GM03348 (cell line): ENCODE data around the gene RNU6-7.

Experiments used
- DNase-seq: peaks from one replicate; pipeline ENCODE4 v3.0.0; 2012; ENCODE audit warnings: low spot score

RNU6-7 gene

DNA sequence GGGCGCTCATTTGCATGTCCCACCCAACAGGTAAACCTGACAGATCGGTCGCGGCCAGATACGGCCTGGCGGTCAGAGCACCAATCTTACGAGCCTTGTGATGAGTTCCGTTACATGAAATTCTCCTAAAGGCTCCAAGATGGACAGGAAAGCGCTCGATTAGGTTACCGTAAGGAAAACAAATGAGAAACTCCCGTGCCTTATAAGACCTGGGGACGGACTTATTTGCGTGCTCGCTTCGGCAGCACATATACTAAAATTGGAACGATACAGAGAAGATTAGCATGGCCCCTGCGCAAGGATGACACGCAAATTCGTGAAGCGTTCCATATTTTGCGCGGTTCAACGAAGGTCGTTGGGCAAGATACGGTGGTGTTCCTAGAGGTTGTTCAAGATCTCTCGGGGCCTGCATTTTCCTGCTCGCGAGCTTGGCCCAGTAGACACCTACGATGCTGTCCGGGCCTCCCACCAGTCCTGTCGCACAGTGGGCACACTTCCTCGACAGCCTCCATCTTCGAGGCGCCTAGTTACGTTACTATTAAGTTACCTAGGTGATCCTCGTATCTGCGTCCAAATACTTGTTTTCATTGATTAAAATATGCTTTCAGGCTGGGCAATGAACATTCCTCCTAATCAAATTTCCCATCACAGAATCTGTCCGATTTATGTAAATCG lies at the start of gene RNU6-7:
Gene RNU6-7, plus strand, starts transcription at position 230 of the 675 bp plus-strand sequence.
- DNase-seq, result no peak

DNA sequence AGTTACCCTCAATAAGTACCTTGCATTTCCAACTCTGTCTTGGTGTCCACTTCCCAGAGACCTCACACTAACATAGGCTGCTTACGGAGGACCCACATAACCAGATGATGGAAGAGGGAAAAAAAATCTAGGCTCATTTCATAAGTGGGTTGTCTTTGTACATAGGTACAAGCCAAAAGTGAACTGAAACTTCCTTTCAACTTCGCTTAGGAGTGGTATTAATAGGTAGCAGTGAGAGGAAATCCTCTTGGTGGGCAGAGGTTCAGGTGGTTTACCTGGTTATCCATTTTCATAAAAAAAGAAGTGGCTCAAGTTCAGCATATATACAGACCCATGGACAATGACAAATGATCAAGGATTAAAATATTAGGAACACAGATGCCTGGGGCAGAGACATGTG lies 35.8 kb upstream of the RNU6-7 start:
- no peak for DNase-seq

DNA sequence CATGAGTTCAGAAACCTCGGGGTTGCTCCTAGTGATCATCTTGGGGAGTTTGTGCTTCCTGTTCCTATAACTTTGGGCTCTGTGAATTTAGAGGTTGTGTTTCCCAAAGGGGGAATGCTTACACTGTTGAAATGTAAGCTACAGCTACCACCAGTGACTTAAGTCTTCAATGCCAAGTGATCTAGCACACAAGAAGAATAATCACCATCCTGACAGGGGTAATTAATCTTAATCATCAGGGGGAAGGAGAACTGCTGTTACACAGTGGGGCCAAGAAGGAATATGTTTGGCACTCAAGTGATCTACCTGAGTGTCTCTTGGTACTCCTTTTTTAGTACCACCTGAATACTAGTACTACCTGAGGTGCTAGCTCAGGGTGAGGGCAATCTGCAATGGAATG lies 34.9 kb upstream of the RNU6-7 start:
- DNase-seq, result no peak

DNA sequence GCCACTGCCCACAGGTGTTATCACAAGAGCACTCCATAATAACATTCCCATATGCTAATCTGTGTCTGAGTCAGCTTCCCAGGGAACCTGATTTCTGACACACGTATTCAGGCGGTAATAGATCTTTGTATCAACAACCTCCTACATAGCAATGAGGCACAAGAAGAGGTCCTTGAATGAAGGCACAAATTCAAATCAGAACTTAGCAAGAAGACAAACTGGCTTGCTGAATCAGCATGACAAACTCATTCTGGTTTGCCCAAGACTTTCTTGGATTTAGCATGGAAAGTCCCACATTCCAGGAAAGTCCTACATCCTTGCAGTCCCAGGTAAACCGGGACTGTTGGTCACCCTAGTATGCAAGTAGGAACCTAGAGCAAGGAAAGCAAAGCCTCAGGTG lies 33.9 kb upstream of the RNU6-7 start:
- no peak for DNase-seq

DNA sequence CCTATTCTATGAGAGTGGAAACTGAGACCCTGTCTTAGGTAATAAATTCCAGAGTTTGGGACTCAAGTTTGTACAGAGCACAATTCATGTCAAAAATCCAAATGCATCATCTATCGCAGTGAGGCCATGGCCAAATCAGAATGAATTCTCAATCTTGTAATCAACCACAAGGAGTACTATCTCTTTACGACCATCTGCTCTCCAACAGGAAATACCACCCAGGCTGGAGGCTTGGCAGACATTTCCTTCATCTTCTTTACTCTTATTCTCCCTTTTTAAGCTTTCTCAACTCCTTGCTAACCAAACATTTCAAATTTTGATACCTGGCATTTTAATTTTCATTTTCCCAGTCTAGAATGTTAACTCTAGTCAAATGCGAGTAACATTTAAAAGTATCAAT lies 32.7 kb upstream of the RNU6-7 start:
- DNase-seq, result no peak

DNA sequence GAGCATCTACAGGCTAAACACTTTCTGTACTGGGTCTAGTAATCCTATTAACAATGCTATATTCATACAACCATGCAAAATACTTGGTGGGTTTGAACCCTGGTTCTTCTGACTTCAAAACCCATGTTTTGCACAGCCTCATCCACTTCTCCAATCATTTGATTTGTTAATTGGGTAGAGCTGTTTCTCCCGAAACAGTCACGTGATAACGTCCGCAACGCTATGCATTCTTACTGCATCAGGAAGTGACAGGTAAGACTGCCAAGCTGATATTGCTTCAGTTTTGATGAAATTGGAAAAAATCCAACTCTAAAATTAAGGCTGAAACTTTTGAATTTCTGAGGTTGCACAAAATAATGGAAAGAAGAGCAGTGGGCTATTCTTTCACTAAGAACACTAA lies 30.4 kb upstream of the RNU6-7 start:
- DNase-seq, result no peak

DNA sequence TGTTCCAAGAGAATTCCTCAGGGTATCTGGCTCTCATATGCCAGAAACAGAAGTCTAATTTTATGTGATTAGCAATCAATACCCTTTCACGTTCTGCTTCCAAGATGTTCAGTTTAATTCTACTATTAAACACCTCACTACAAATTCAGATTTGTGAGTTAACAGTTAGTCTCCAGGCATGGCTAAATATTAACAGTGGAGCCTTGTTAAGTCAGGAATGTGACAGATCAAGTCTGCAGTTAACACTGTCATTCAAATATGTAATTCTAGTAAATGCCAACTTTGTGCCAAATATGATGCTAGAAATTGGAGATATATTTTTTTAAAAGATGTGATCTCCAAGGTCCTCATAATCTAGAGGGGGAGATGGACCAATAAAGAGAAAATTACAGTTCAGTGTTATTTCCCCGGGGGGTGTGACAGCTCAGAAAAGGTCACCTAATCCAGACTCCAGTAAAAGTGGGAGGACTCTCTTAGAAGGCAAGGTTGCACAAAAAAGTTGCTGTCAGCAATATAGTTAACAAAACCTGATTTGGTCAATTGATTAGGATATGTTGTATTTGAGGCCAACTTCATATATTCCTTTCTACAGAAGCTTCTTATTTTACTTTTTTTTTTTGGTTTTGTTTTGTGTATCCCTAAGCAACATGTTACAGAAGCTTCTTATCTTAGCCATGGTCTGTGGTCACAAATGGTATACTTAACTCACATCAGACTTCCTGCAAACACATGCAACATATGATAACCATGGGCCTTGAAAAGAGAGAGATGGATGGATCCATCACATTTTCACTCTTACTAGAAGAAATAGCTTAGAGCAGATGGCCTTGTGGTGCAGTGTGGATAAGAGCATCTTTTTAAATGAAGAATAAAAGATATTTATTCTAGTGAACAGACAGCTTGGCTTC lies 18.4 kb upstream of the RNU6-7 start:
- no peak for DNase-seq

DNA sequence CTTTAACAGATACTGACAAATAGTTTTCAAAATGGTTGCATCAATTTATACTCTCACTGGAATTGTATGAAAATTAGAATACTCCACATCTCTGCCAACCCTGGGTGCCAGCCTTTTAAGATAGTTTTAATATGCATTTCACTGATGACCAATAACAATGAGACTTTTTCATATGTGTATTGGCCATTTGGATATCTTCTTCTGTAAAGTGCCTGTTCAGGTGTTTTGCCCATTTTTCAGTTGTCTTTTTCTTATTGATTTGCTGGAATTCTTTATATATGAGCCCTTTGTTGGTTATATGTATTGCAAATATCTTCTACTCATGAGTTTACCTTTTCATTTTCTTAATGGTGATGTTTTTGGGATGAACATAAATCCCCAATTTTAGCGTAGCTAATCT lies 16.7 kb upstream of the RNU6-7 start:
- no peak for DNase-seq

DNA sequence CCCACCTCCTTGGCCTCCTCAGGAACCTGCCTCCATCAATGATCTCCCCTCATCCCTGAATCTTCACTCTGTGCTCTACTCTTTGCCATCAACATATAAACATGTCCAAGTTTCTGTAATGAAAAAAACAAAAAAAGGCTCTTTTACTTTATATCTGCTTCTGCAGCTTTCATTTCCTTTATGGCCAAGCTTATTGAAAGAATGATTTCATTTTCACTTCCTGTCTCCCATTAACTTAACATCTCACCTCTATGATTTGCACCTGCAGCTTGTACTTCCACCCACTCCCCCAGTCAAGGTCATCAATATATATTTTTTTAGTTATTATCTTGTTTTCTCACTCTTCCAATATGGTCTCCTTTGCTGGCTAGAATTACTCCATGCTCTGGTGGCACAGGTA lies 15.6 kb upstream of the RNU6-7 start:
- DNase-seq, result no peak

DNA sequence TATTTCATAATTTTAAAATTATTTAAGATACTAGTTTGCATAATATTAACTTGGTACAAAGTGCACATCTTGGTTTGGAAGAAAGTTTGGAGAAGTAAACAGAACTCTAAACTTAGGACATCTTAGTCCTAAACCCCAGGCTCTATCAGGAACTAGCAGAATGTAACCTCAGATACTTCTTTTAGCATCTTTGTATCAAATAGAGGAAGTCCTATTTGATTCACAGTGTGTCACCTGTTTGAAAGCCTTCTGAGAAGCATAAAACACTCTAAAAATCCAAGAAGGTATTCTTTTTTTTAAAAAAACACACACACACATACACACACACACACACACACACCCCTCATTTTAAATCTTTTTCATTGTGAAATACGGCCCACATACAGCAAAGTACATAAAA lies 12.0 kb upstream of the RNU6-7 start:
- DNase-seq, result no peak

DNA sequence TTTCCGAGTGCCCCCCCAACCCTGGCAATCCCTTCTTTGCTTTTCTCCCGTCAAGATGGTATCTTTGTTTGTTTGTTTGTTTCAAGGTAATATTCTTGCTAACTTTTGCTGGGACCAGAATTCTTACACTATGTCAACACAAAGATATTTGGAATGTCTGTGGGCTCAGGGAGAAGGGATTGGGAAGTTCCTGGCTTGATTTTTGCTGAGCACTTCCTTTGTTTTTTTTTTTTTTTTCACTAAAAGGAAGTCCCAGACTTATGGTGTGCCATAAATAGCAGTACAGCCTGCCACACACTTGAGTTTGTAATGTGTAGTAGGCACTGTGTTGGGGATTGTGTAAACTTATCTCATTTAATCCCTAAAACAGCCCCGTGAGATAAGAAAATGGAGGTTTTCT lies 11.2 kb upstream of the RNU6-7 start:
- DNase-seq, result no peak

DNA sequence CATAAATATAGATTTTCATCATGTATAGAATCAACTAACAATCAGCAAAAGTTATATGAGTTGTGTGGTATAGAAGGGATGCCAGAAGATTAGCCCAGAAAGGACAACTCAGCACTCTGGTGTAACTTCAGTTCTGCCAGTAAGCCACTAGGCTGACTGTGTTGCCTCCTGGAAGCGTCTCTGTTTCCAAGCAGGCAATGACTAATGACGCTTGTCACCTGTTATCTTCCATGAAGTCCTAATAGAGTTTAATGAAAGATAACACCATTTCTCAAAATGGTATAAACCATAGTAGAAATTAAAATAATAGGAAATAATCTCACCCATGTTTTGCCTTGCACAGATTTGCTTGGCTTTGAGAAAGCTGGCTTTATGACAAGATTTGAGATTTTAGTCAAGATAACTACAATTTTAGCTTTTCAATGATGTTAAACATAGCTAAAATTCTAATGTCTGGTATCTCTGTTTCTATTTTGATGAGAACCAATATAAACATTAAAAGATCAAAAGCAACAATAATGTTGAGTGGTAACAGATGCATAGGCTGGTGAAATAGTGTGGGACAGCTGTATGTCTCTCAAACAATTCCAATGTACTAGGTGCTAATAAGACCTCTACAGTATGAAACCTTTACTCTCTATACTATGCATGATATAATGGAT lies 9.0 kb upstream of the RNU6-7 start:
- no peak for DNase-seq

DNA sequence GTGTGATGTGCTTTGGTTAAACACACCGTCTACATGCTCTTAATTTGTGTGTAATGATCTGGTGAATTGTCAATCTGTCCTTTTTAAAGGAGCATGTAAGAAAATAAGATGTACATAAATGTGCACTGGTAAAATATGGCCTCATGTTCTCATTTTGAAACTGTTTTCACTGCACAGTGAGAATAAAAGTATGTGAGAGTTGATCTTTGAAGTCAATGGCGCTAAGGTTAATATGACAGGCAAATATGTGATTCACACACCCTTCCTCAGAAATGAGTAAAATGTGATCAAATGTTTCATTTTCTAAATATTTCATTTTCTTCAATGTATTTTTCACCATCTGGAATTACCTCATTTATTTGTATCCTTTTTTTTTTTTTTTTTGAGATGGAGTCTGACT lies 8.3 kb upstream of the RNU6-7 start:
- no peak for DNase-seq

DNA sequence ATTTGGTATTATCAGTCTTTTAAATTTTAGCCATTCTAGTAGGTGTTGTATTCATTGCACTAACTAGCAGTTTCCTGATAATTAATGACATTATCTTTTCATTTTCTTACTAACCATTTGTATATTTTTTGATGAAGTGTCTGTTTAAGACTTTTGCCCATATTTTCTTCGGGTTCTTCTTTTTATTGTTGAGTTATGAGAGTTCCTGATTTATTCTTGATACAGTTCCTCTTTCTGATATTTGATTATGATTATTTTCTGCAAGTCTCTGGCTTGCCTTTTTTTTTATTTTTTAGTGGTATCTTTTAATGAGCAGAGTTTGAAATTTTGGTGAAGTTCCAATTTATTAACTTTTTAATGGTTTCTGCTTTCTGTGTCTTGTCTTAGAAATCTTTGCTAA lies 6.2 kb upstream of the RNU6-7 start:
- DNase-seq, result no peak

DNA sequence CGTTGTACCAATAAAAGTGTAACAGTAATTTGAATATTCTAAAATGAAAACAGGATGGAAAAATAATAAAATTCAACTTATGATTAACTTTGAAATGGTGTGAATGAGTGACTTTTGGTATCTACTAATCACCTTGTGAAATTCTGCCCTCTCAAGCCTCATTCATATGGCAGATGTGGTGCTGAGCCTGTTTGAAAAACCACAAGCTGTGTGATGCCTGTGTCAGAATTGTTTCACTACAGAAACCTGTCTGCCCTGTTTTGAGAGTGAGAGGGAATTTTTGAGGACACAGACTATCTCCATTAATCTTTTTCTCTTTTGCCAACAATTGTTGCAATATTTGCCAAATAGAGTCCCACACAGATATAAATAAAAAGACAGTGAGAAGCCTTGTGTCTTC lies 3.9 kb upstream of the RNU6-7 start:
- DNase-seq, result no peak

DNA sequence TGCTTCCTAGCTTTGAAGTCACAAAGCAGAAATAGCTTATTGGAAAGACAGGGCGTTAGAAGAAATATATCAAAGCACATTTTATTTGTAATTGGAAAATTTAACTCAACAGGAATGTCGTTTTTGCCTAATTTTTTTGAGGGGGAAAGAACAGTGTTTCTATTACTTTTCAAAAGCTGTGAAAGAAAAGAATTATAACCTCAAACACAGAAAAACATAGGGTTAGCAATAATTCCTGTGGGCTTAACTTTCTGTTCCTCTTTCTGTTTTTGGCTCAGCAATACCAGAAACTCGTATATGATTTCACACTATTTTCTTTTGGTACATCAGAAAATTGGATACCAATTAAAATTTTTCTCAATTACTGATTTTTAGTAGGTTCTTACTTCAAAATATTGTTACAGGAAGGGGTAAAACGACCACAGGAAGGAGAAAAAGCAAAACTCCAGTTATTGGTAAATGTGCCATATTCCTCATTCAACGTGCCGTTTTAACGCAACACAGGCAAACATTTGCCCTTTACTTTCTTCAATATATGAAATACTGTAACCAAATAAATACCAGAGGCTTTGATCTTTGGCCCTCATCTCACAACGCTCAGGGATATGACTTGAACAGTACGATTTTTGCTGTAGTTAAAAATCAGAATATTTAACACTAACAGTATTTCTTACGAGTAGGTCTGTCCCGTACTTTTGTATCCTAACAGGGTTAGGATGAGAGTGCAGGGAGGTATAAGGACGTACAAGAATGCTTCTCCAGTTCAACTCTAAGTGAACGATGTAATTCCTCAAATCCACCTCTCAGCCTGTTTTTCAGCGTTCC lies 1.3 kb upstream of the RNU6-7 start:
- no peak for DNase-seq

DNA sequence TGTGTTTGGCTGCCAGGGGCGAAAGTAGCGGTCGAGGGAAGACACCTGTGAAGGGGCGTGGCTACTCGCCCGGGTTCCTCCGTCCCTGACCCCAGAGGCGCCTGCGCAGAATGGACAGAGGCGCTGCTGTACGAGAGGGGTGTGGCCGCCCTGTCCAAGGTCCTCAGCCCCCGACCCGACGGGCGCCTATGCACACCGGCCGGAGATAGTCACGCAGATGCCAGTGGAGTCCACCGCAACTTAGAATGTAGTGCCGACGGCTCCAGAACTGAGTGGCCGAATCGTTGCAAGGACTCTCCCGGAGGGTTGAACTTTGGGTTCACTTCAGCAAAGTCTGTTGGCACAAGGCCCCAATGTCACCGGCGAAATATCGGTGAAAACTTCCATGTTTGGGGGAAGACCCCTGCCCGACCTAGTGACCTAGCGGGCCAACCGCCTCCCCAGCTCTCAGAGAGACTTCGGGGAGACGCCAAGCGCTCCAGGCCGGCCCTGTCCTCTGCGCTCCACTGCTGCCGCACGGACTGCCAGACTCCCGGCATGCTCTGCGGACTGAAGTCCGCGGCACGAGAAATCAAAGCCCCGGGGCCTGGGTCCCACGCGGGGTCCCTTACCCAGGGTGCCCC lies 541 bp upstream of the RNU6-7 start:
- DNase-seq, result peak; percentile 73

DNA sequence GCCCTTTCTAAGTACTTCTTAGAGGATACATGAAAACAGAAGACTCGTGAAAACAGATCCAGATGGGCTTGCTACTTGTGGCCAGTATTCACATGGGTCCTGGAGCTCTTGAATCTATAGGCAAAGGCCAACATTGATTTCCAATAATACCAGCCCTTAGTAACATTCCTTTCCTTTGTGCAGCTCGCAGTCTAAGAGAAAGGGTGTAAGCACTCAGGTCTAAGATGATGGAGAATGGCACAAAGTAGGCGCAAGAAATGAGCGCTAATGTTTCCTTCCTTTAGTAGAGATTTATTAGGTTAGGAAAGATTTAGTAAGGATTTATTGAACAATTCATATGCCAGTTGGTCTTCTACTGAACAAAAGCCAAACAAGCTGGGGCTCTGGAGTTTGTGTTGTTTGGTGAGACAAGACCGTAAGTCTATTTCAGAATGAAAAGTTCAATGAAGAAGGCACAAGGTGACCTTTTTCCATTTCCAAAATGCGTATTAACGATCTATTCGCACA lies 699 bp downstream of the RNU6-7 start:
- DNase-seq, result no peak

DNA sequence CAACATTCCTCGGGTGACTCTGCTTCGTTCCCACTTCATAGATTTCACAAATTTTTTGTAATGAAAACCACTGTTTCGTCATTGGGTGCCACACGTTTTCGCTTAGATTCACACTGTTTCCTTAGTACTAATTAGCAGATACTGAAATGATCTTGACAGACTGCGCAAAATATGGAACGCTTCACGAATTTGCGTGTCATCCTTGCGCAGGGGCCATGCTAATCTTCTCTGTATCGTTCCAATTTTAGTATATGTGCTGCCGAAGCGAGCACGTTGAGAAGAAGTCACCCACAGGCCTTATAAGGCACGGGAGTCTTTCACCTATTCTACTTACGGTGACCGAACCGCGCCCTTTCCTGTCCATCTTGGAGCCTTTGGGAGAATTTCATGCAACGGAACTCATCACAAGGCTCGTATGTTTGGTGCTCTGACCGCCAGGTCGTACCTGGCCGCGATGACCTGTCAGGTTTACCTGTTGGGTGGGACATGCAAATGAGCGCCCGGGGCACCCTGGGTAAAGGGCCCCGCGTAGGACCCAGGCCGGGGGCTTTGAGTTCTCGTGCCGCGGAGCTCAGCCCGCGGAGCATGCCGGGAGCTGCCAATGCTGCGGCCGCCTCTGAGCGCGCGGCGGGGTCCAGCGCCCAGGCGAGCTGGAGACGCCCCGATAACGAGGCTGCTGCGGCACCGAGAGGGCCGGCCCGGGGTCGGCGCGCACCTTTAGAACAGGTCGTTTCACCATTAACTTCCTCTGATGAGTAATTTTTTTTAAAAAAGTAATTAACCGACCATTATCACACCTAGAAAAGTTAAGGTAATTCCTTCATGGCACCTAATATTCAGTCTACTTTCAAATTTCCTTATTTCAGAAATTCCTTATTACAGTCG lies 1.4 kb downstream of the RNU6-7 start, which contains the start of gene RNU6-8:
Gene RNU6-8, minus strand, starts transcription at position 272 of the 885 bp plus-strand sequence.
- peak; percentile 85 for DNase-seq

DNA sequence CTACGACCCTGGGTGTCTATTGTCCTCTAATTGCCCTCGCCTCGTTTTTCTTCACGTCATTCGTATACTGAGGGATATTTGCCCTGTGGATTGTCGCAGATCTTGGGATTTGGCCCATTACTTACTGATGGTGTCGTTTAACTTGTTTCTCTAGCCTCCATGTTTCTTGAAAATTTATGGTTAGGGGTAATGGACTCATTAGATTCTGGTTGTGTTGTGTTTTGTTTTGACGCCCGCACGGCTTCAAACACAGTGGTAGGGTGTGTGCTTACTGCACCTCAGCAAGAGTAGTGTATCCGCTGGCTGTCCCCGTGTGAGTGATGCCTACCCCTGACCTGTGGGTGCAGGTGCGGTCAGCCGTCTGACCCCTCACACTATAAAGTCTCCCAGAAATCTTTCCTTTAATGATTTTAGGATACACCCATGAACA lies 2.1 kb downstream of the RNU6-7 start:
- DNase-seq, result no peak
